GM21825 (cell line): ENCODE measurements around the gene SEC23B.
"Not testable (repeated sequence)": the region's sequence is repeated elsewhere in the genome, so short reads cannot be mapped to it uniquely, and the experiment has no call there.

Experiments
- ATAC-seq: cut with Tn5 transposase; IDR thresholded peaks from one replicate; pipeline ENCODE4 v1.9.1; 2021; ENCODE audit warnings: mild to moderate bottlenecking, moderate library complexity; ENCODE audit not compliant: unreplicated experiment

The SEC23B gene

DNA sequence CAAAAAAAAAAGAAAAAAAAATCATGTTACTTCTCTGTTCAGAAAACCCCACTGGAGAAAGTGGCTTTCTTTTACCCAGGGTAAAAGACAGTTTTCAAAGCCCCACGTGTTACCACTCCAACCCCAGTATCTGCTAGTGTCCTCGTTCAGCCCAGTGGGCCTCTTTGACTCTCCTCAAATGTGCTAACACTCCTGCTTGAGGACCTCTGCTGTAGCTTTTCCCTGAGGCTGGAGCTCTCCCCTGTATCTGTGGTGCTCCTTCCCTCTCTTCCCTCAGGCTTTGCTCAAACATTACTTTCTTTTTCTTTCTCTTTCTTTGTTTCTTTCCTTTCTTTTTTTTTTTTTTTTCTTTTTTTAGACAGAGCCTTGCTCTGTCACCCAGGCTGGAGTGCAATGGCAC, 15.3 kb downstream of the SEC23B start:
- no peak for ATAC-seq

DNA sequence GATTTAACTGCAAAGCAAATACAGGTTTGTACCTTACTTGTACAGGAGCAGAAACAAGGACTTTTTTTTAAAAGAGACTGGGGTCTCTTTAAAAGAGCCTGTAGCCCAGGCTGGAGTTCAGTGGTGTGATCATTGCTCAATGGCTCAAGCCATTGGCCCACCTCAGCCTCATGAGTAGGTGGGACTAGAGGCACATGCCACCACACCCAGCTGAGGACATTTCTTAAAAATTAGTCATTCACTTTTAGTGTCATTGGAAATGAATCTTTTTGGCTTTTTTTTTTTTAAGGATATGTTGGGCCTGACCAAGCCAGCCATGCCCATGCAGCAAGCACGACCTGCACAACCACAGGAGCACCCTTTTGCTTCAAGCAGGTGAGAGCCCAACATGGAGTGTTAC, 16.9 kb downstream of the SEC23B start:
- no peak for ATAC-seq

DNA sequence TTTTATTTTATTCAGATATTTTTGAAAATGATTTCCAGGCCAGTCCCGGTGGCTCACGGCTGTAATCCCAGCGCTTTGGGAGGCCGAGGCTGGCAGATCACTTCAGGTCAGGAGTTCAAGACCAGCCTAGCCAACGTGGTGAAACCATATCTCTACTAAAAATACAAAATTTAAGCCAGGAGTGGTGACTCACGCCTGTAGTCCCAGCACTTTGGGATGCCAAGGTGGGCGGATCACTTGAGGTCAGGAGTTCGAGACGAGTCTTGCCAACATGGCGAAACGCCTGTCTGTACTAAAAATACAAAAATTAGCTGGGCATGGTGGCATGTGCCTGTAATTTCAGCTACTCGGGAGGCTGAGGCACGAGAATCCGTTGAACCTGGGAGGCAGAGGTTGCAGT, 19.0 kb downstream of the SEC23B start:
- ATAC-seq: not testable (repeated sequence)

DNA sequence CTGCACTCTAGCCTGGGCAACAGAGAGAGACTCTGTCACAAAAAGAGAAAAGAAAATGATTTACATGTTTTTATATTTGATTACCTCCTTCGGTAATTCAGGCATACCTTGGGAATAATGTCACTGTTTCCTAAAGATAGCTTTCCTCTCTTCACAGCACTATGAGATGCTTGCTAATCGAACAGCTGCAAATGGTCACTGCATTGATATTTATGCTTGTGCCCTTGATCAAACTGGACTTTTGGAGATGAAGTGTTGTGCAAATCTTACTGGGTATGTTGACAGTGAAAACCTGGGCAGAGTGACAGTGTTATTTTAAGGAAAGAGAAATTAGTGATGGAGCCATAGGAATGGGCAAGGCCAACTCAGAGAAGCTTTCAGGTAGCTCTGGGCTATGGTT, 19.6 kb downstream of the SEC23B start:
- ATAC-seq: no peak

DNA sequence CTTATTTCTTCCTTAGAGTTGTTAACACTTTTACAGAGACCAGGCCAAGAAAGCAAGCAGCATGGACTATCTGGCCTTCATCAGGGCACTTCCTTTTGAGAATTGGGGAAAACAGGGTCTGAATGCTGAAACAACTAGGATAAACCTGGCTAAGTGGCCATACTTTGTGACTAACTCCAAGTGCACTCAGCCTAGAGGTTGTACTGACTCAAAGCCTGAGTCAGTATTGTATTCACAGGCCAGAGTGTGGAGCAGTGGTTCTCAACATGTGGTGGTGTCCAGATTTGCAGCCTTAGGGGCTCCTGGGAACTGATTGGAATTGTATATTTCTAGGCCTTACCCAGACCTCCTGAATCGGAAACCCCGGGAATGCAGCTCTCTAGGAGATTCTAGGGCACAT, 20.1 kb downstream of the SEC23B start:
- no peak for ATAC-seq

DNA sequence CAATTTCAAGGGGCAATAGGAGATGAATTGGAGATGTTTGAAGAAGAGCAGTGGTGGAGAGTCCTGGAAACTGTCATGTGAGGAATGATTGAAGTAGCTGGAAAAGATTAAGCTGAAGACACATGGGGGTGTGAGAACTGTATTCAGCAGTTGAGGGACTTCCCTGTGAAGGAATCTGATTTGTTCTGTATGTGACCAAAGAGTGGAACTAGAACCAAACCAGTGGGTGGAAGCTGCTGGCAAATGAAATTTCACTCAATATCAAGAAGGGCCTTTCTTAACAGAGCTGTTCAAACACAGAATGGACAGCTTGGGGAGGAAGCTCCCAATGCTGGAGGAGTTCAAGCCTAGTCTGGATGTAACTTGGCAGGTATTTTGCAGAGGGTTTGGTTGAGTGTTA, 21.3 kb downstream of the SEC23B start:
- ATAC-seq: no peak

DNA sequence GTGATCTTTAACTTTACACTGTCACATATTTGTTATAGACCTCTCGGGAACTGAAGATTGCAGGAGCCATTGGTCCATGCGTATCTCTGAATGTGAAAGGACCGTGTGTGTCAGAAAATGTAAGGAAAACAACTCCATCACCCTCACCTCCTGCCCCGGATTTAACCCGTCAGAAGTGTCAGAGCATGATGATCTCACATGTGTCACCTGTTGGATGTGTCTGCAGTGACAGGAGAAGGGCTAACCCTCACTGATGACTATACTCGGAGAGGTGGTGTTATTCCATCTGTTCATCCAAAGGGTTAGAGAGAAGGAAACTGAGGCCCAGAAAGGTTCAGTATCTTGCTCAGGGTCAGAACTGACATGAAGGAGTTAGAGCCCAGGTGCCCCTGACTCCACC, 24.9 kb downstream of the SEC23B start:
- no peak for ATAC-seq

DNA sequence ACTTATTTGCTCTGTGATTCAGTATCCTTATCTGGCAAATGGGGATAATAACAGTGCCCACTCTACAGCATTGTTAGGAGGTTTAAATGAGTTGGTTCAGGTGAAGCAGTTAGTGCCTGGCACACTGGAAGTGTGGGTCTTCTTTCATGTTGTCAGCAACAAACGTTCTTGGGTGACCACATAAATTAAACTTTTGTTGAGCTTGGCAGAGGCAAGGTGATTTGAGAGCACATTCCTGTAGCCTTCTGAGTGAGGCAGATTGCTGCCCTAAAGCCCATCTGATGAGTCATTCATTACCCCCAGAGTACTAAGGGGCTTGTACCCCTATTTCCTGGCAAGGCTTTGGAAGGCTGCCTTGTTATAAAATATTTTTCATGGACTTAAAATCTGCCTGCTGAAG, 25.8 kb downstream of the SEC23B start:
- ATAC-seq: no peak

DNA sequence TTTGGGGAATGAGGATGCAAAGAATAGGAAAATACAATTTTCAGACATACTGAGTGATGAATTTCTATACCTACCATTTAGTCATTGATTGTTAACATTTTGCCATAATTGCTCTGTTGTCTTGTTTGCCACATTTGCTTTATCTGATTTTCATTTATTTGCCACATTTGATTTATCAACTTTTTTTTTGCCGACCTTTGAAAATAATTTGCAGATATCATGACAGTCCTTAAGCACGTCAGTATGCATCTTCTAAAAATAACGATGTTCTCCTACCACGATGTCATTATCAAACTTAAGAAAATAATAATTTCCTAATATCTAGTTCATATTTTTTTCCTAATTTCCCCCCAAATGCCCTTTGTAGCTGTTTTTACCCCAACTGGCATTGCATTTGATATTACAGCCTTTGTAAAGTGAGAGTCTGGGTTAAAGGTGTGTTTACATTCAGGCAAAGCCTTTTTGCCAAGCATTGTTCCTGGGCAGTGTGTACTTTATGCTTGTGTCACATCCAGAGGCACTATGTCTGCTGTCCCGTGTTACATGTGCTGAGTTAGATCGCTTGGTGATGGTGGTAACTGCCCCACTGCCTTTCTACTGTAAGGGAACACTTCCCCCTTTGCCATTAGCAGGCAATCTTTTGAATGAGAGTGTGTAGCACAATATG, 26.4 kb downstream of the SEC23B start:
- ATAC-seq: no peak

DNA sequence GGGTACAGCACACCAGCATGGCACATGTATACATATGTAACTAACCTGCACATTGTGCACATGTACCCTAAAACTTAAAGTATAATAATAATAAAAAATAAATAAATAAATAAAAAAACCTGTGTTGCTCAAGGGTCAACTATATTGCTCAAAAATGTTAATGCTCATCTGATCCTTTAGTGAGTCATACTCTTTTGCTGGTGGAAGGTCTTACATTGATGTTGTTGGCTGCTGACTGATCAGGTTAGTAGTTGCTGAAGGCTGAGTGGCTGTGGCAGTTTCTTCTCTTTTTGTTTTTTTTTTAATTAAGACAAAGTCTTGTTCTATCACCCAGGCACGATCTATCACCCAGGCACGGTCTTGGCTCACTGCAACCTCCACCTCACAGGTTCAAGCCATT, 29.9 kb downstream of the SEC23B start:
- no peak for ATAC-seq

DNA sequence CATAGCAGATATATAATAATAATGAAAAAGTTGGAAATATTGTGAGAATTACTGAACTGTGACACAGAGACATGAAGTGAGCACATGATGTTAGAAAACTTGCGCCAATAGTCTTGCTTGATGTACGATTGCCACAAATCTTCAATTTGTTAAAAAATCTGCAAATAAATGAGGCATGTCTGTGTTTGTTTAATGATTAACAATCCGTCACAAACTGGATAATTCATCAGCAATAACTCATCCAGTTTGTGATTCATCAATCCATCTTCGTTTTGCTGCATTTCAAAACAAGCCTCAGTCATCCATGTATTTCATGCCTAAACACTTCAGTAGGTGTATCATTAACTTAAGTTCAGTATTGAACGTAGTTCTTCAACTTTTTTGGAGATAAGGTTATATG, 34.0 kb downstream of the SEC23B start:
- no peak for ATAC-seq

DNA sequence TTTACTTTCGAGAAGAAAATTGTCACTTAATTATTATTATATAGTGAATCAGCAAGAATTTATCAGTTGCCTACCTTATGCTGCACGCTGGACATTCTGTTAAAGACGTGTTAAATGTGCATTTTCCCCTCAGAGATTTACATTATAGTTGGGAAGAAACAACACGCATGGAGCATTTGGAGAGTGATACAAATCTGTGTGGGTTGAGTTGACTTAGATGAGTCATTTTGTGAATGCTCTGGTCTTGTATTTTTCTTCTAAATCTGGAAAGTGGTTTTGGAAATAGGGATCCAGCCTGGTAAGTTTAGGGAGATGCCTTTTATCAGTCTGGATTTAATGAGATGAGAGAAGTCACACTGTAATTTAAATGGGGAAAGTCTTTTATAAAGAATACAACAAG, 35.5 kb downstream of the SEC23B start:
- no peak for ATAC-seq

DNA sequence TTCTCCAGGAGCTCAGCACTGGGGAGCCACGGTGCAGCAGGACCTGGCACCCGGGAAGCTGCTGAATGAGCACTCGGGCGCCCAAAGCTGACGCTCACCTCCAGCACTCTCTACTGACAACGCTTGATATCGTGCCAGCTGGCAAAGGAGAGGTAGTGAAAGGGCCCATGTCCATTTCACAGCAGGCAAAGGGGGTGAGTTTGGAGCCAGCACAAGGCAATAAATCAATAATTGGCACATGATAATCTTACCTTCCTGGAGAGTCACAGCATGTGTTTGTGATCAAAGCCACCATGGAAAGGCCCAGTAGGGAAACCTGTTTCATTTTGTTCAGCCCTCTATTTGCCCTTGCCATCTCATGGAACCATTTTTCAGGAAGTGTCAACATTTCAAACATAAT, 36.2 kb downstream of the SEC23B start:
- no peak for ATAC-seq

DNA sequence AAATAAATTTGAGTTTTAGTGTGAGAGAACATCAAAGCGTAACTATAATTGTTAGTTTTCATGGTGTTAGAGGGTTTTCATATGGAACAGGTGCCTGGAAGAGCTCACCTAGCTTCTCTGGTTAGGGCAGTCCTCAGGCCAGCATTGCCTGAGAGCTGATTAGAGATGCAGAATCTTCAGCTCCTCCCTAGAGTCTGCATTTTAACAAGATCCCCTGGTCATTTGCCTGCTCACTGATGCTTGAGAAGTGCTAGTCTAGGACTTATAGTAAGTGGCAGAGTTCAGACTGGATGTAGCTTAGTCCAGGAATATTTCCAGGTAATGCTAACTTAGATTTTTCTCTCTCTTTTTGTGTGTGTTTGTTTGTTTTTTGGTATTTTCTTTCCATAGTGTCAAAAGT, 37.8 kb downstream of the SEC23B start:
- no peak for ATAC-seq

DNA sequence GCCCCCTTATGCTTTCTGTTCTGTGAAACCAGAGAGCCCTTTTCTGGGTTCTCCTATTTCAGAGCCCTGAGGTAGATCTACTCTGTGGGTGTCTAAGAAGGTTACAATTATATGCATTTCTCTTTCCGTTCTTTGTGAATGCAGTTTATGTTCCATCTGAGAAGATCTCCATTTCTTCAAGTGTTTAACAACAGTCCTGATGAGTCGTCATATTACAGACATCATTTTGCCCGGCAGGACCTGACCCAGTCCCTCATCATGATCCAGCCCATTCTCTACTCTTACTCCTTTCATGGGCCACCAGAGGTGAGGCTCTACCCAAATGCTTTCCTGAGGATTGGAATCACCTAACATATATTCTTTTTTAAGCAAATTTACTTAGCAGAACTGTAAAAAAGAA, 40.7 kb downstream of the SEC23B start:
- ATAC-seq: no peak

DNA sequence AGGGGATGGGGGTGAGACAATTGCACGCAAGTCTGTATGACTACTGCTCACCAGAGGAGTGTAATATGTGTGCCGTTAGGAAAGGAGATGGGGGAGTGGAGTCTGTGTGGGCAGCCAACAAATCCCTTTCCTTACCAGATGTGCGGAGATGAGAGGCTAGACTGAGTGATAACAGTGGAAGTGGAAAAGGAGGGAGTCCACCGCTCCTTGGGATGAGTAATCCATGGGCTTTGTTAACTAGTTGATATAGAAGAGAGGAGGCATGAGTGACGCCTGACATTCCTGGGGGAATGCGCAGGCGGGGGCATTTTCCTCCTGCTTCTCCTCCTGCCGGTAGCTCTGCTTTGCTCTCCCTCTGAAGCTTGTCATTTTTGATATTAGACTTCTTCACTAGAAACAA, 46.0 kb downstream of the SEC23B start:
- no peak for ATAC-seq

DNA sequence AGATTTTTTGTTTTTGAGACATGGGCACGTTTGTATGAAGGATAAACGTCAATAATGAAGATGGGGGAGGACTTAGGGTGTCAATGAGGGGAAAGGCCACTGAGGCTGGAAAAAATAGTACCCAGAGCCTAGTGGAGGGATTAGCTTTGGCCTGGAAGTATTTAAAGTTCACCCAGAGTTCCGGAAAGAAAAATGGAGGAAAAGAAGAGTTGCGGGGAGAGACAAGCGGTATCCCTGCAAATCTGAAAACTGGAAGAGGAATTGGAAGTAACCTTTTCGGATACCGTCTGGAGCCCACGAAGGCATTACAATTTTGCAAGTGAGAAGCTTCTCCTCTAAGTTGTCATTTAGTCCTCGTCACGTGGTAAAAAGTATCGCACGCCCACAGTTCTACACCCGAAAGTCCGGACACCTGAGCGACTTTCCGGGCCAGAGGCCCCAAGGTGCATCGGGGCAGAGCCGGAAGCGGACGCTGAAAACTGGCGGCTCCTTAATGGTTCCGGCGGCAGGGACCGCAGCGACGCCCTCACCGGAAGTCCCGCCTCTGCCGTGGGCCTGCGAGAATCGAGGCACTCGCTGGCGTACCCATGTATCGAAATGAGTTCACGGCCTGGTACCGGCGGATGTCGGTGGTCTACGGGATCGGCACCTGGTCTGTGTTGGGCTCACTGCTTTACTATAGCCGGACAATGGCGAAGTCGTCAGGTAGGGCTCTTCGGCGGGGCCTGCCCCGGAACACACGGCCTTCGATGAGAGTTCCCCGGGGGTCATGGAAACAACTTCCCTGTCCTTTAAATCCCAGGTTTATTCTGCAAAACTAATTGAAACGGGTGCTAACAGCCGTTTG, 59.4 kb downstream of the SEC23B start, which contains the start of gene SMIM26:
SMIM26 (plus strand) TSS at position 541 of the 847 bp plus-strand sequence; CDS start at position 588, 47 bp downstream.
- ATAC-seq: peak; percentile 99

DNA sequence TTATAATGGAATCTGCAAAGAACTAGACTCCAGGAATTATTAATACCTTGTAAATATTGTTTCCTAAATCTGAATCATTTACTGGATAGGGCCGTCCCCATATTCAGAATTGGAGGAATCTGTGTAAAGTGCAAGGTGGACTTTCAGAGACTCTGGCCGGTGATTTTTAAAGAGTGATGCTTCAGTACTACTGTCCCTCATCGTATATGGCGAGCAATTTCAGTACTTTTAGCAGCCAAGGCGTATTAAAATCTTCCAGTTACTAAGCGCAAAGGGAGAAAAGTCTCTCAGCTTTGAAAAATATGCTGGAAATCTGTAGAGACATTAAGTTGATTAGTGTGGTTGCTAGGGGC, 60.0 kb downstream of the SEC23B start:
- ATAC-seq: peak; percentile 17

DNA sequence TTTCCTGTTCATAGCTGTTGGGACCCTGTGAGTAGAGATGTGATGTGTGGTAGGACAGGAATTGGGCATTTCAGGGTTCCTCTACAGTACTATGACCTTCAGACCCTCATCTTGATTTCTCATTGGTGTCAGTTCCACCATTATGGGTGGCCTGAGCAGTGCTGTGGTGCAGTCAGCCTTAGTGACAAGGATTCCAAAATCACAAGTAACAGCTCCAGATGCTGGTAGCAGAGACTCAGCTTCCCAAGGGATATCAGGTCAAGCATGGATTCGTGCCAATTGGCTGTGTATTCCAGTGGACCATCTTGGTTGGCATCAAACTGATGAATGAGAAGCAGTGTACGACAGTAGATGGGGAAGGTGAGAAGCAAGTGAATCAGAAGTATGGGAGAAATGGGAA, 63.3 kb downstream of the SEC23B start:
- ATAC-seq: no peak

DNA sequence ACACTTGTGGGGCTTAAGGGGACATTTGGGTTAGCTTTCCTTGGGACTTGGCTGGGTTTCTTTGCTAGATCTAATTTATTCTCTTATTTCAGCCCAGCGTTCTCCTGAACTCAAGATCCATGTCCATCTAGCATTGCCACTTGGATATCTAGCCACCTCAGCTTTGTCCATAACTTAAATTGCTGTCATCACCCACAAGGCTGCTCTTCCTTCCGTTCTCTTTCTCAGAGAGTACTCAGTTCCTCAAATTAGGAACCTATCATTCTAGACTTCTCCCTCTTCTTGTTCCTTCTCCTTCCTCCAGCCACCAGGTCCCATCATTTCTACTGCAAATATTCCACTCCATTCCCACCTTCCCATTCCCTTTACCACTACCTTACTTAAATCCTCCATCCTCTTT, 63.8 kb downstream of the SEC23B start:
- ATAC-seq: no peak

DNA sequence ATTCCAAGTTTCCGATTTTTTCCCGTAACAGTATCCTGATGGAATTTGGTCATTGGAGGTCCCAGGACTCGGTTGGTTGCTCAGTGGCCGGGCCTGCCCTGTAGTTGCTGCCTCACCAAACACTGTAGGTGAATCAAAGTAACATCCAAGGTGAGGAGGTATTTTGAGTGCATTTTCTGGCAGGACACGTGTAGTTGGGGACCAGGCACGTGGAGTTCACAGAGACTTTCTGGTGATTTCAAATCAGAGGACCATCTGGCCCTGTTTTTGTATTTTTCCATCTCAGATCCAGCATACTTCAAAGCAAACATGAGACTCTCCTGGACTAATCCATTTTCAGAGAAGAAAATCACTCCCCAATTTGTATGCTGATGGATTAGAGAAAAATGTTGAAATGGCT, 70.2 kb downstream of the SEC23B start:
- ATAC-seq: no peak

DNA sequence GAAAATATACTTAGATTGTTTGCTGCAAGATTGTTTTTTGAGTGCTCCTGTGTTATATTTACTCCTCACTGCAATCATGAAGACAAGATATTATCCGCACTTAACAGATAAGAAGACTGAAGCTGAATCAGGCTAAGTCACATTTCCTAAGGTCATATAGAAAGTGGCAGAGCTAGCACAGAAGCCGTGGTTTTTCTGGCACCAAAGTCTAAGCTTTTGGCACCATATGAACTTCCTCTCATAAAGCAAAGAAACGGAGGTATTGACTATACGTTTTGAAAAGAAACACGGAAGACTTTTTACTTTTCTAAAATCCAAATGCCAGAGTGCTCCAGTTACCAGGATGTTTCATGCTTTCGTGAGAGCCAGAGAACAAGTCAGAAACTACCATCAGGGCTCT, 70.8 kb downstream of the SEC23B start:
- no peak for ATAC-seq

DNA sequence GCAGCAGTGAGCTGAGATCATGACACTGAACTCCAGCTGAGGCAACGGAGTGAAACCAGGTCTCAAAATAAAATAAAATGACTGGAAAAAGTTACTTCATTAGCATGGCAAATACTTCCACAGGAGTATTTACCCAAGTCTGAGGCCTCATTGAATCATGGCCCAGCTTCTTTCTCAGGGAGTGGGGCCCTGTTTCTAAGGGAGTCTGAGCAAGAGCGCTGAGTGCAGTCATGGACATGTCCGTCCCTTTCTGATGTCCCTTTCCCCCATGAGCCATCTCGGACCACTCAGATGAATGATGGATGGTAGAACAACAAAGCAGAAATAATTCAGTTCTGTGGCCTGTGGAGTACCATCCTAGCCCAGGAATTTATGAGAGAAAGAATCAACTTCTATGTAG, 72.3 kb downstream of the SEC23B start:
- ATAC-seq: no peak
